Upper lobe of left lung (tissue), 6 donors: ENCODE measurements around the gene RIMBP2. TPM values are rescaled to one million over a fixed set of nuclear protein-coding genes. Genes with fewer than 3 reads are reported as not detected.

Experiments used
- ATAC-seq, 2 donors: fragments of 200-7000 bp; cut with Tn5 transposase; one replicate each; pipeline ENCODE4 v1.9.1; 2022; ENCODE audit warnings: mild to moderate bottlenecking in 2 of 2, moderate library complexity in 2 of 2; ENCODE audit not compliant: low FRiP score in 2 of 2
- DNase-seq, 2 donors: peaks; one replicate each; pipeline ENCODE4 v3.0.0-alpha.2; 2019 to 2020
- H3K27ac ChIP-seq, 4 donors: fragments of 200-600 bp; sonication (generic); one replicate each; pipeline ENCODE4 v1.5.1; 2016 to 2019
- H3K27me3 ChIP-seq, 4 donors: fragments of 200-600 bp; sonication (generic); one replicate each; pipeline ENCODE4 v1.5.1; 2017 to 2019
- H3K36me3 ChIP-seq, 4 donors: fragments of 200-600 bp; sonication (generic); one replicate each; pipeline ENCODE4 v1.5.1; 2016 to 2019
- H3K4me1 ChIP-seq, 4 donors: fragments of 200-600 bp; sonication (generic); one replicate each; pipeline ENCODE4 v1.5.1; 2018 to 2019
- H3K4me3 ChIP-seq, 4 donors: fragments of 200-600 bp; sonication (generic); one replicate each; pipeline ENCODE4 v1.5.1; 2017 to 2019; ENCODE audit warnings: mild to moderate bottlenecking in 2 of 4, moderate library complexity in 1 of 4
- H3K9me3 ChIP-seq, 4 donors: fragments of 200-600 bp; sonication (generic); one replicate each; pipeline ENCODE4 v1.5.1; 2018 to 2019
- EP300 ChIP-seq, 4 donors: sonication (generic); formaldehyde crosslinking; IDR thresholded peaks; one replicate each; pipeline ENCODE4 v1.5.1; 2017; ENCODE audit warnings: antibody characterized with exemption in 4 of 4, control low read depth in 2 of 4
- POLR2A ChIP-seq, 4 donors: fragments of 450-650 bp; IDR thresholded peaks; one replicate each; pipeline ENCODE4 v1.5.1; 2016 to 2017; ENCODE audit warnings: antibody characterized with exemption in 4 of 4, mild to moderate bottlenecking in 2 of 4
- POLR2AphosphoS5 ChIP-seq, 2 donors: sonication (generic); formaldehyde crosslinking; IDR thresholded peaks; one replicate each; pipeline ENCODE4 v1.5.1; 2017; ENCODE audit warnings: antibody characterized with exemption in 2 of 2
- WGBS, 2 donors: methylation state at CpG; one replicate each; pipeline ENCODE4 v1.1.5; 2017 to 2018; 5-methylcytosine and 5-hydroxymethylcytosine counted together
- total RNA-seq, 6 donors: library from RNA; depleted of rRNA in 4 of 6; stranded (reverse); fragments of >200 nt in 4 of 6; gene quantifications; one replicate each; pipeline versions ENCODE4 v1.1.0 to v1.2.1, GENCODE V29; 2016 to 2021
- TF ChIP-seq, protein P1 (sequence below), 6 experiments: fragments of 450-650 bp in 4 of 6; fragments of 200-600 bp in 2 of 6; sonication (generic) in 2 of 6; IDR thresholded peaks; one replicate each; pipeline ENCODE4 v1.5.1; 2016 to 2019; ENCODE audit warnings: antibody characterized with exemption in 6 of 6
- donor health status: DM: no; HTN: no; CAD: no; lungs with moderate emphysema.
- donor health status: DM: no; HTN: yes; CAD: no; lungs with severe emphysema.

Gene RIMBP2
- total RNA-seq, 6 donors from 2014 or later = 0.23 to 3.9 (median 0.44) TPM; not detected in 1

DNA sequence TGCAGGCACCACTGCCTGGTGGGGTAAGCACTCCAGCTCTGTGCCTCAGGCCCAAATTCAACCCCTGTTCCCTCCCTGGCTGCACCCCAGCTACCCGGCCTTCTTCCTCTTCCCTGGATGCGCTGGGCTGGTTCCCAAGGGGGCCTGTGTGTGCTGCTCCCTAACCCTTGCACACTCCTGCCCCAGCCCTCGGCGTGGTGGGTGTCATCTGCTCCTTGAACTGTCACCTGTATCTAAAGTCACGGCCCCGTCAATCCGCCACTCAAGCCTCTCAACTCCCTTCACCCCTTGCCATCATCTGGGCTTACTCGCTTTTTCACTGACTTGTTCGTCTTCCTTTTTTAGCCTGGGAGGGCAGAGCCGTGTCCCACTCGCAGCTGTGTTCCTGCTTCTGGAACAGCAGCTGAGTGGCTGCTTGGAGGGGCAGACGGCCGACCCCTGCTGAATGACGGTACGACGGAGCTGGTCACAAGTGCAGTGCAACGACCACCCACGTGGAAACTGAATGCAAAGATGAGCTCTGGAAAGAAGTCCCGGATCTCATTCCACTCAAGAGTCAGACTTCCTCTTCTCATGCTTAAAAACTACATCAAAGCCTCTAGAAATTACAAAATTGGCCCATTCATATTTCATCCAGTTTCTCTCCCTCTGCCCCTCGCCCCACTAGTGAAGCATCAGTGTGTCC lies 239.5 kb downstream of the RIMBP2 start:
- ATAC-seq = no peak
- Histone ChIP-seq H3K9me3 (no peaks in the 10 kb centered on the region), H3K36me3 (no peaks in the 10 kb centered on the region), H3K27me3 (peaks cover 0 to 6% (median 0%) of the 10 kb centered on the region in 4 donors), H3K27ac (no peak overlapping the region), H3K4me3 (no peak overlapping the region), H3K4me1 (no peaks in the 10 kb centered on the region)
- TF ChIP-seq EP300 (IDR thresholded peaks at IDR 0.05) = no peak
- TF ChIP-seq, protein P1, sequence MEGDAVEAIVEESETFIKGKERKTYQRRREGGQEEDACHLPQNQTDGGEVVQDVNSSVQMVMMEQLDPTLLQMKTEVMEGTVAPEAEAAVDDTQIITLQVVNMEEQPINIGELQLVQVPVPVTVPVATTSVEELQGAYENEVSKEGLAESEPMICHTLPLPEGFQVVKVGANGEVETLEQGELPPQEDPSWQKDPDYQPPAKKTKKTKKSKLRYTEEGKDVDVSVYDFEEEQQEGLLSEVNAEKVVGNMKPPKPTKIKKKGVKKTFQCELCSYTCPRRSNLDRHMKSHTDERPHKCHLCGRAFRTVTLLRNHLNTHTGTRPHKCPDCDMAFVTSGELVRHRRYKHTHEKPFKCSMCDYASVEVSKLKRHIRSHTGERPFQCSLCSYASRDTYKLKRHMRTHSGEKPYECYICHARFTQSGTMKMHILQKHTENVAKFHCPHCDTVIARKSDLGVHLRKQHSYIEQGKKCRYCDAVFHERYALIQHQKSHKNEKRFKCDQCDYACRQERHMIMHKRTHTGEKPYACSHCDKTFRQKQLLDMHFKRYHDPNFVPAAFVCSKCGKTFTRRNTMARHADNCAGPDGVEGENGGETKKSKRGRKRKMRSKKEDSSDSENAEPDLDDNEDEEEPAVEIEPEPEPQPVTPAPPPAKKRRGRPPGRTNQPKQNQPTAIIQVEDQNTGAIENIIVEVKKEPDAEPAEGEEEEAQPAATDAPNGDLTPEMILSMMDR (IDR thresholded peaks at IDR 0.05) = no peak
- TF ChIP-seq POLR2AphosphoS5 (IDR thresholded peaks at IDR 0.05) = no peak
- no peak for TF ChIP-seq POLR2A (IDR thresholded peaks at IDR 0.05)
- WGBS, 2 donors = 50 to 54% methylated on average over 20 of the region's 20 CpGs
- DNase-seq = peak in 1 of 2 donors; percentile 36

DNA sequence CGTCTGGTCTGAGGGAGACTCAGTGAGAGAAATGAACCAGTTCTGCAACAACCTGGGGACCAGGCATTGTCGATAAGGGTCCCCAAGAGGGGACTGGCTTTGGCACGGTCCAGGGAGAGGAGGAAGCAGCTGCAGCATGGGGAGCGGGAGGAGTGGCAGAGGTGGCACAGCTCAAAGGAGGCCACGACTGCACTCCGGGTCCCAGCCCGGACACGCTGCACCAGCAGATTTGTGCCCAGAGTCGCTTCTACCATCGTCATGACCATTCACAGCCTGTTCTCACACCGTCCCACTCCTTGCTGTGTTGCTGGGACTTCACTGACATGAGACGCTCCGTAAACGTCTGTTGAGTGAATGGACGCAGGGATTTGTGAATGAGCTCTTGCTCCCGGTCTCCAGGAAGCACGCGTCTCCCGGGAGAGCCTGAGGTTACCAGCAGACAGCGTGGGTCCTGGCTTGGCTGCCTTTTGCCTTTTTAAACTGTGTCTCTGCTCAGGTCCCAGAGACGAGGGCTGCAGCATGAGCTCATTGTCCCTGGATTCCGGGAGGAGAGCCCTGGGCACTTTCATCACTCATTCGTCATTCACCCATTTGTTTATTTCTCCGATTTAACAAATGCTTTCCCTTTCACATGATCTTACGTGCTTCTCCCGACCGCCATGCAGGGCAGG lies 241.4 kb downstream of the RIMBP2 start:
- Histone ChIP-seq H3K9me3 (no peaks in the 10 kb centered on the region), H3K27ac (no peak overlapping the region), H3K4me1 (no peaks in the 10 kb centered on the region), H3K36me3 (no peaks in the 10 kb centered on the region), H3K4me3 (no peak overlapping the region), H3K27me3 (no peaks in the 10 kb centered on the region)
- DNase-seq = peak in 1 of 2 donors; percentile 29
- ATAC-seq = no peak
- TF ChIP-seq, protein P1 (IDR thresholded peaks at IDR 0.05) = no peak
- TF ChIP-seq EP300 (IDR thresholded peaks at IDR 0.05) (no peak), POLR2AphosphoS5 (IDR thresholded peaks at IDR 0.05) (no peak), POLR2A (IDR thresholded peaks at IDR 0.05) (no peak)
- 63 to 67% methylated on average over 26 to 27 of the region's 27 CpGs for WGBS, 2 donors

DNA sequence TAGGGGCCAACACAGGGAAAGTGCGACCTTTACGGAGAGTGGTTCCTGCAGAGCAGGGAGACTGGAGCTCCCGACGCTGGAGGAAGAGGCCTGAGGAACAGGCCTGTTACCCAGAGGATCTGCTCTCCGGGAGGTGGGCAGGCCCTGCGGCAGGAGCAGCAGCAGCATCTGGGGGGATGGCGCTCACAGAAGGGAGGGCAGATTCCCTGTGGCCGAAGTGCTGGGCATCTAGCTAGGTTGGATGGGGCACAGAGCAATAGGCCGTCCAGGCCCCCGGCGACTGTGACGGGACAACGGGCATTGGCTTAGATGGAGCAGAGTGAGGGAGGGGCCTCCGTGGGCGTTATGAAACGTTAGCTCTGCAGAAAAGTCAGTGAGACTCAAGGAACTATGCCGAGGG lies 242.8 kb downstream of the RIMBP2 start:
- peak in 1 of 2 donors; percentile 55 for DNase-seq

DNA sequence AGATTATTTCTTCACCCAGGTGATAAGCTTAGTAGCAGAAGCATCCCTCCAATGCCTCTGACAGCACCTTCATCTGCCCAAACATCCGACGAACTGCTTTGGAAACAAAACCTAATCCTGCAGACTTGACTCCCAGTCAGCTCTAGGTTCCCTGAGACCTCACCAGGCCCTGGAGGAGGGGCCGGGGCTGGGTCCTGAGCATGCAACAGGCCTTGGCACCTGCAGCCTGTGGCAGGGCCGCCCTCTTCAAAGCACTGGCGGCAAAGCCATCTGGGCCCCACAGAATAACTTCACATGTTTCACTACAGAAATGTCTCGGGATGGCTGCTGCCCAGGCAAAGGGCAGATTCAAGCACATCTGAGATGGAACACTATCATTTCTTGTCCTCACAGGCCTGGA lies 245.1 kb downstream of the RIMBP2 start:
- no peak overlapping the region for H3K27ac ChIP-seq
- no peaks in the 10 kb centered on the region for H3K36me3 ChIP-seq
- DNase-seq (no peak), ATAC-seq (no peak)
- no peaks in the 10 kb centered on the region for H3K27me3 ChIP-seq
- no peak overlapping the region for H3K4me3 ChIP-seq
- TF ChIP-seq EP300 (IDR thresholded peaks at IDR 0.05) (no peak), POLR2A (IDR thresholded peaks at IDR 0.05) (no peak), POLR2AphosphoS5 (IDR thresholded peaks at IDR 0.05) (no peak)
- TF ChIP-seq, protein P1 (IDR thresholded peaks at IDR 0.05) = no peak
- 83 to 84% methylated on average over 4 to 6 of the region's 6 CpGs for WGBS, 2 donors
- H3K4me1 ChIP-seq = no peaks in the 10 kb centered on the region
- H3K9me3 ChIP-seq = peaks cover 0 to 22% (median 8%) of the 10 kb centered on the region in 4 donors

More for the DNA sequence above, 242.8 kb downstream of the RIMBP2 start:
- Histone ChIP-seq H3K27ac (no peak overlapping the region), H3K27me3 (no peaks in the 10 kb centered on the region), H3K4me3 (no peak overlapping the region), H3K36me3 (no peaks in the 10 kb centered on the region), H3K9me3 (peaks cover 0 to 7% (median 0%) of the 10 kb centered on the region in 4 donors), H3K4me1 (no peaks in the 10 kb centered on the region)
- ATAC-seq = no peak
- TF ChIP-seq EP300 (IDR thresholded peaks at IDR 0.05) (no peak), POLR2A (IDR thresholded peaks at IDR 0.05) (no peak), POLR2AphosphoS5 (IDR thresholded peaks at IDR 0.05) (no peak)
- TF ChIP-seq, protein P1 (IDR thresholded peaks at IDR 0.05) = no peak
- 74 to 78% methylated on average over 17 of the region's 17 CpGs for whole genome bisulfite sequencing, 2 donors
